ENCODE data around the gene PREX1.
"Not testable (repeated sequence)": the region's sequence is repeated elsewhere in the genome, so short reads cannot be mapped to it uniquely, and the experiment has no call there.

Gene PREX1

GRCh38 chr20:48875233-48875913 is 47.6 kb upstream of the PREX1 start:
- Histone ChIP-seq H4K8ac (ENCODE audit: low read length) (no peak overlapping the region), H3K18ac (ENCODE audit: low read depth in 1 of 2, low read length in 2 of 2) (no peak overlapping the region), H4K91ac (ENCODE audit: low read length) (no peak overlapping the region), H2BK120ac (ENCODE audit: low read depth, low read length) (no peak overlapping the region), H2BK15ac (ENCODE audit: low read depth, poor library complexity, severe bottlenecking) (no peak overlapping the region), H3K36me3 (ENCODE audit: control insufficient read depth in 1 of 2, insufficient read depth in 2 of 2, low read depth in 1 of 2, low read length in 2 of 2) (no peaks in the 10 kb centered on the region), H3K14ac (ENCODE audit: low read length in 2 of 2) (no peak overlapping the region), H2BK5ac (ENCODE audit: low read depth, low read length, poor library complexity, severe bottlenecking) (no peak overlapping the region), H3K9ac (ENCODE audit: low read length) (no peak overlapping the region), H2AFZ (ENCODE audit: low read depth, low read length) (no peak overlapping the region), H3K79me1 (replicated peaks; ENCODE audit: low read length, poor library complexity, severe bottlenecking) (no peaks in the 10 kb centered on the region), H2BK12ac (ENCODE audit: low read length in 2 of 2) (no peak overlapping the region), H3K4me3 (ENCODE audit: insufficient read depth in 1 of 2, low read depth in 1 of 2, low read length in 2 of 2) (no peak overlapping the region), H3K27me3 (ENCODE audit: control insufficient read depth in 1 of 2, insufficient read depth in 1 of 2, low read length in 2 of 2) (peaks cover 0 to 7% of the 10 kb centered on the region in 2 experiments), H3K4ac (ENCODE audit: low read depth in 1 of 2, low read length in 2 of 2) (no peak overlapping the region), H3K9me3 (ENCODE audit: control insufficient read depth, low read length) (no peaks in the 10 kb centered on the region), H3K4me1 (ENCODE audit: control insufficient read depth, insufficient read depth, low read depth, low read length) (peaks cover 5% of the 10 kb centered on the region), H3K4me2 (ENCODE audit: low read length, poor library complexity, severe bottlenecking) (no peak overlapping the region), H3K27ac (ENCODE audit: low read length, poor library complexity, severe bottlenecking) (no peak overlapping the region), H3K23ac (ENCODE audit: low read length in 2 of 2) (no peak overlapping the region), H2AK5ac (ENCODE audit: low read length, severe bottlenecking) (no peak overlapping the region)
- DNase-seq: no peak
- WGBS: 88% methylated on average over 17 of the region's 17 CpGs

GRCh38 chr20:48869442-48869841 is 41.6 kb upstream of the PREX1 start:
- not testable (repeated sequence) for H3K9me3 ChIP-seq (ENCODE audit: control insufficient read depth, low read length); H4K91ac ChIP-seq (ENCODE audit: low read length); H4K8ac ChIP-seq (ENCODE audit: low read length); H3K79me1 ChIP-seq (replicated peaks; ENCODE audit: low read length, poor library complexity, severe bottlenecking); H3K18ac ChIP-seq (ENCODE audit: low read depth in 1 of 2, low read length in 2 of 2); H3K27ac ChIP-seq (ENCODE audit: low read length, poor library complexity, severe bottlenecking); H2AFZ ChIP-seq (ENCODE audit: low read depth, low read length); H3K4me1 ChIP-seq (ENCODE audit: control insufficient read depth, insufficient read depth, low read depth, low read length); H3K36me3 ChIP-seq (ENCODE audit: control insufficient read depth in 1 of 2, insufficient read depth in 2 of 2, low read depth in 1 of 2, low read length in 2 of 2); H3K4ac ChIP-seq (ENCODE audit: low read depth in 1 of 2, low read length in 2 of 2); H3K9ac ChIP-seq (ENCODE audit: low read length); H2BK15ac ChIP-seq (ENCODE audit: low read depth, poor library complexity, severe bottlenecking); H2BK5ac ChIP-seq (ENCODE audit: low read depth, low read length, poor library complexity, severe bottlenecking); H3K4me3 ChIP-seq (ENCODE audit: insufficient read depth in 1 of 2, low read depth in 1 of 2, low read length in 2 of 2); H3K23ac ChIP-seq (ENCODE audit: low read length in 2 of 2); H2AK5ac ChIP-seq (ENCODE audit: low read length, severe bottlenecking); H3K14ac ChIP-seq (ENCODE audit: low read length in 2 of 2); H2BK120ac ChIP-seq (ENCODE audit: low read depth, low read length); DNase-seq; H2BK12ac ChIP-seq (ENCODE audit: low read length in 2 of 2); H3K4me2 ChIP-seq (ENCODE audit: low read length, poor library complexity, severe bottlenecking)
- H3K27me3 ChIP-seq (ENCODE audit: control insufficient read depth in 1 of 2, insufficient read depth in 1 of 2, low read length in 2 of 2): peaks cover 10 to 31% of the 10 kb centered on the region in 2 experiments

DNA sequence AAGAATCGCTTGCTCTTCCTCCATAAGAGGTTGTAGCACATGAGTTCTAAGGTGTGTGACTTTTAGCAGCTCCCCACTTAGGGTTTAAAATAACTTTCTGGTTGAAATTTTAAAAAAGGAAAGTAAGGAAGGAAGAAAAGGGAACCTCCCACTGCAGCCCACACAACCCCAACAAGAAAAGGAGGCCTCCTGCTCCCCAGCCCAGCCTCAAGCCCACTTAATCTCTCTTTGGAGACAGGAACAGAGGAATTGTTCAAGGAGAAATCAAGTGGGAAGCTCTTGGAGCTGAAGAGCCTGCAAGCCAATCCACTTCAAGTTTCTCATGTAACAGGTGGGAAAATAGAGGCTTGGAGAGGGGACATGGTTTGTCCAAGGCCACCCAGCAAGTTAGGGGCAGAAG is 39.1 kb upstream of the PREX1 start:
- H3K18ac ChIP-seq (ENCODE audit: low read depth in 1 of 2, low read length in 2 of 2): no peak overlapping the region

DNA sequence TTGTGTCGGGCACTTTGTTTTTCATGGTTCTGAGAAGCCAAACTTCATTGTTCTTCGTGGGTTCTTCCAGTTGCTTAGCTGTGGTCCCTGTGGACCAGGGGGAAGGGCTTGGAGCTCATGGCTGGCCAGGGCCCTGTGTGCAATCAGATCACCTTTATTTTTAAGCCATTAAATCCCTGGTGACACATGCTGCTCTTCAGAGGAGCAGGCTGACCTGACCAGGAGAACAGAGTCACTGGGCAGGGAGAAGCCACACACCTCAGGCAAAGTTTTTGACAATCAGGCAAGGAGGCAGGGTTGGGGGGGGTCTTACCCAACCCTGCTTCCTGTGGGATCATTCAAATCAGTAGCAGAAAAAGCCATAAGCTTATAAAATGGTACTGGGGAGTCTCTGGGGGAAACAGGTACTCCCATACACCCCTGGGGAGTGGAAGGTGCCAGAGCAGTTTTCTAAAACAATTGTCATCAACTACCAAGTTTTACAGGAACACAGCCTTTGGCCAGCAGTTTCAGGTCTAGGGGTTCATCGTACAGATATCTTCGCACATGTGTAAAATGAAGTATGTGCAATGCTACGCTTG is 37.0 kb upstream of the PREX1 start:
- no peaks in the 10 kb centered on the region for H3K9me3 ChIP-seq (ENCODE audit: control insufficient read depth, low read length)
- H3K4me2 ChIP-seq (ENCODE audit: low read length, poor library complexity, severe bottlenecking): no peak overlapping the region
- H3K36me3 ChIP-seq (ENCODE audit: control insufficient read depth in 1 of 2, insufficient read depth in 2 of 2, low read depth in 1 of 2, low read length in 2 of 2): no peaks in the 10 kb centered on the region
- H3K4me1 ChIP-seq (ENCODE audit: control insufficient read depth, insufficient read depth, low read depth, low read length): peaks cover 2% of the 10 kb centered on the region
- no peak overlapping the region for H3K9ac ChIP-seq (ENCODE audit: low read length)
- H2BK5ac ChIP-seq (ENCODE audit: low read depth, low read length, poor library complexity, severe bottlenecking): no peak overlapping the region
- H3K27me3 ChIP-seq (ENCODE audit: control insufficient read depth in 1 of 2, insufficient read depth in 1 of 2, low read length in 2 of 2): peaks cover 10 to 56% of the 10 kb centered on the region in 2 experiments
- no peak overlapping the region for H3K23ac ChIP-seq (ENCODE audit: low read length in 2 of 2)
- DNase-seq: no peak
- no peak overlapping the region for H3K4me3 ChIP-seq (ENCODE audit: insufficient read depth in 1 of 2, low read depth in 1 of 2, low read length in 2 of 2)
- no peak overlapping the region for H2BK15ac ChIP-seq (ENCODE audit: low read depth, poor library complexity, severe bottlenecking)
- H3K79me1 ChIP-seq (replicated peaks; ENCODE audit: low read length, poor library complexity, severe bottlenecking): no peaks in the 10 kb centered on the region
- WGBS: 86% methylated on average over 5 of the region's 5 CpGs
- no peak overlapping the region for H2BK120ac ChIP-seq (ENCODE audit: low read depth, low read length)
- no peak overlapping the region for H3K27ac ChIP-seq (ENCODE audit: low read length, poor library complexity, severe bottlenecking)
- H4K8ac ChIP-seq (ENCODE audit: low read length): no peak overlapping the region
- H2BK12ac ChIP-seq (ENCODE audit: low read length in 2 of 2): no peak overlapping the region
- H2AK5ac ChIP-seq (ENCODE audit: low read length, severe bottlenecking): no peak overlapping the region
- H2AFZ ChIP-seq (ENCODE audit: low read depth, low read length): no peak overlapping the region
- H4K91ac ChIP-seq (ENCODE audit: low read length): no peak overlapping the region
- no peak overlapping the region for H3K18ac ChIP-seq (ENCODE audit: low read depth in 1 of 2, low read length in 2 of 2)
- peak overlapping the region in 1 of 2 experiments; percentile 4 for H3K14ac ChIP-seq (ENCODE audit: low read length in 2 of 2)
- no peak overlapping the region for H3K4ac ChIP-seq (ENCODE audit: low read depth in 1 of 2, low read length in 2 of 2)

More for the DNA sequence above, 39.1 kb upstream of the PREX1 start:
- Histone ChIP-seq H2BK120ac (ENCODE audit: low read depth, low read length) (no peak overlapping the region), H3K36me3 (ENCODE audit: control insufficient read depth in 1 of 2, insufficient read depth in 2 of 2, low read depth in 1 of 2, low read length in 2 of 2) (no peaks in the 10 kb centered on the region), H2BK5ac (ENCODE audit: low read depth, low read length, poor library complexity, severe bottlenecking) (no peak overlapping the region), H2AFZ (ENCODE audit: low read depth, low read length) (no peak overlapping the region), H2BK12ac (ENCODE audit: low read length in 2 of 2) (no peak overlapping the region), H3K23ac (ENCODE audit: low read length in 2 of 2) (no peak overlapping the region), H3K4me1 (ENCODE audit: control insufficient read depth, insufficient read depth, low read depth, low read length) (peaks cover 2% of the 10 kb centered on the region), H3K9ac (ENCODE audit: low read length) (no peak overlapping the region), H2BK15ac (ENCODE audit: low read depth, poor library complexity, severe bottlenecking) (no peak overlapping the region), H3K9me3 (ENCODE audit: control insufficient read depth, low read length) (no peaks in the 10 kb centered on the region), H2AK5ac (ENCODE audit: low read length, severe bottlenecking) (no peak overlapping the region), H4K91ac (ENCODE audit: low read length) (no peak overlapping the region), H3K4me2 (ENCODE audit: low read length, poor library complexity, severe bottlenecking) (no peak overlapping the region), H3K4ac (ENCODE audit: low read depth in 1 of 2, low read length in 2 of 2) (no peak overlapping the region), H3K27me3 (ENCODE audit: control insufficient read depth in 1 of 2, insufficient read depth in 1 of 2, low read length in 2 of 2) (peaks cover 10 to 40% of the 10 kb centered on the region in 2 experiments), H3K79me1 (replicated peaks; ENCODE audit: low read length, poor library complexity, severe bottlenecking) (no peaks in the 10 kb centered on the region), H4K8ac (ENCODE audit: low read length) (no peak overlapping the region), H3K4me3 (ENCODE audit: insufficient read depth in 1 of 2, low read depth in 1 of 2, low read length in 2 of 2) (no peak overlapping the region), H3K14ac (ENCODE audit: low read length in 2 of 2) (no peak overlapping the region), H3K27ac (ENCODE audit: low read length, poor library complexity, severe bottlenecking) (no peak overlapping the region)
- no CpG with 5 or more reads among the region's 1 CpG for WGBS
- no peak for DNase-seq
